Measurements from ENCODE around the gene TCEAL9.

Gene TCEAL9

GRCh38 chrX:103356130-103356798 lies at the start of gene TCEAL9:
Gene TCEAL9 (plus strand): TSS chrX:103356506. CDS start chrX:103357685, 1,179 bp downstream.
- peak; percentile 50 for DNase-seq (ENCODE audit: extremely low read depth, low read depth)

GRCh38 chrX:103309860-103310554 lies 46.3 kb upstream of the TCEAL9 start:
- TF ChIP-seq CTCF (IDR thresholded peaks at IDR 0.05; ENCODE audit: low read depth, low read length), result no peak
- no peak for DNase-seq (ENCODE audit: extremely low read depth, low read depth)

More at GRCh38 chrX:103356130-103356798, at the start of gene TCEAL9:
- no peak for TF ChIP-seq CTCF (IDR thresholded peaks at IDR 0.05; ENCODE audit: low read depth, low read length)

- DNase-seq (ENCODE audit: extremely low read depth, low read depth), result no peak
- no peak for TF ChIP-seq CTCF (IDR thresholded peaks at IDR 0.05; ENCODE audit: low read depth, low read length)
Measured at GRCh38 chrX:103310555-103311398, 45.5 kb upstream of the TCEAL9 start, which contains the start of gene BEX2. Gene BEX2 (minus strand): TSS chrX:103310990. CDS start chrX:103309976, 1,014 bp downstream.

GRCh38 chrX:103311399-103311780 lies 44.9 kb upstream of the TCEAL9 start:
- TF ChIP-seq CTCF (IDR thresholded peaks at IDR 0.05; ENCODE audit: low read depth, low read length), result no peak
- DNase-seq (ENCODE audit: extremely low read depth, low read depth), result no peak

- peak; percentile 4 for DNase-seq (ENCODE audit: extremely low read depth, low read depth)
- no peak for TF ChIP-seq CTCF (IDR thresholded peaks at IDR 0.05; ENCODE audit: low read depth, low read length)
Measured at GRCh38 chrX:103329991-103330390, 26.3 kb upstream of the TCEAL9 start, which contains the start of gene TCEAL7. Gene TCEAL7 (plus strand): TSS chrX:103330239. CDS start chrX:103331404, 1,165 bp downstream.

- no peak for TF ChIP-seq CTCF (IDR thresholded peaks at IDR 0.05; ENCODE audit: low read depth, low read length)
Measured at GRCh38 chrX:103330681-103331288, 25.5 kb upstream of the TCEAL9 start.

More at GRCh38 chrX:103330681-103331288, 25.5 kb upstream of the TCEAL9 start:
- DNase-seq (ENCODE audit: extremely low read depth, low read depth), result no peak
